ENCODE data around the gene TEX48.

TEX48 gene, protein sequence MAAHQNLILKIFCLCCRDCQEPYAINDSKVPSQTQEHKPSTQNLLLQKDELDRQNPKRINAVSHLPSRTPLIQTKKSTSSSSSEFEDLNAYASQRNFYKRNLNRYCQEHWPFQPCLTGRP

DNA sequence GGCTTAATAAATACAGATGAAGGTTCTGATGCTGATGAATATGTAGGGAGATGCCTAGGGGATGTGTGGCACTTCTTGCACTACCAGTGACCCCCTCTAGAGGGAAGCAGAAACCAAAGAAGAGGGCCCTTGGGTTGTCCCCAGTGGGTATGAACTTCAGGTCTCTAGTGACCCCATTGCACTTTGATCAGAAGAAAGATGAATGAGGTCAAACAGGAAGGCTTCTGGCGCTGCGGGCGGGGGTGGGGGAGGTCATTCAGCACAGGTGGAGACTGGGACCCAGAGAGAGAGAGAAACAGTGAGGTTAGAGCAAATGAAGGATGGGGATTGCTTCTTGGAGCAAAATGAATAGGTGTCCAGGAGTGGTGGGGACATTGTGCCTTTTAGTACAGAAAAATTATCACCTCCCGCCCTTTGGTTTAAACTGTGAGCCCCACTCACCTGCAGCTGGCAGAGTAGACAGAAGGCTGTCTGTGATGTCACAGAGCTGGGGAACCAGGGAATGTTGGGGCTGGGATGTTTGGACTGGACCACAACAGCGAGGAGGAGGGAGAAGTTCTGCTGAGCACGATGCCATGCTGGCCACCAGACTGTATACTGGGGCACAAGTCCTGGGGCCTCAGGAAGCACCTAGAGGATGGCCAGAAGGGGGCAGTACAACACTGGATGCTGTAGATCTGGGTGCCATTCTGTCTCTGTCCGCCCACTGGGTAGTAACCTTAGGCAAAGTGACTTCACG lies at the start of gene TEX48:
Gene TEX48, minus strand, starts transcription at position 599 of the 739 bp plus-strand sequence. CDS start 10,469 bp downstream, outside the sequence.
- peak; percentile 36 for DNase-seq

DNA sequence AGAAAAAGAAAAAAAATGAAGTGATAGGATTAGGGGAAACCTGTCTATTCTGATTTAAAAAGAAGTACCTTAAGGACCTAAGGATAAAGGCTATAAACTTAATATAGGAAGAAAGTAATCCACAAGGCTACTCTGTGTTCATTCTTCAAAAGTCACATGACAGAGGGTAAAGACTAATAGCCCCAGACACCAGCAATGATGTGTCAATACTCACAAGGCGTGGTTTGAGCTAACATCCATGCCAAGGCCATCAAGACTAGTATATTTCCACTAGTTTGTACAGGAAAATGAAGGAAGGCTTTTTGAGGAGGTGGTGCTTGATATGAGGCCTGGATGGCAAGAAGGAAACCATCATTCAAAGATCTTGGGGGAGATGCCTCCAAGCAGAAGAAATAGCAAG lies 49.7 kb upstream of the TEX48 start:
- DNase-seq, result no peak

DNA sequence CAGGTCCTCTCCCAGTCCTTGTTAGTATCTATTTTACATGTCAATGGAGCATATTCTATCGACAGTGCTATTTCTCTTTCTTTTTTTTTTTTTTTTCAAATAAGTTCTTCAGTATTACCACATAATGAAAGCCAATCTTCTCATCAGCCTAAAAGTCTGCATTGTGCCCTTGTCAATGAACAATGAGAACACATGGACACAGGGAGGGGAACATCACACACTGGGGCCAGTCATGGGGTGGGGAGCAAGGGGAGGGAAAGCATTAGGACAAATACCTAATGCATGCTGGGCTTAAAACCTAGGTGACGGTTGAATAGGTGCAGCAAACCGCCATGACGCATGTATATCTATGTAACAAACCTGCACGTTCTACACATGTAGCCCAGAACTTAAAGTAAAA lies 47.7 kb upstream of the TEX48 start:
- DNase-seq, result no peak

DNA sequence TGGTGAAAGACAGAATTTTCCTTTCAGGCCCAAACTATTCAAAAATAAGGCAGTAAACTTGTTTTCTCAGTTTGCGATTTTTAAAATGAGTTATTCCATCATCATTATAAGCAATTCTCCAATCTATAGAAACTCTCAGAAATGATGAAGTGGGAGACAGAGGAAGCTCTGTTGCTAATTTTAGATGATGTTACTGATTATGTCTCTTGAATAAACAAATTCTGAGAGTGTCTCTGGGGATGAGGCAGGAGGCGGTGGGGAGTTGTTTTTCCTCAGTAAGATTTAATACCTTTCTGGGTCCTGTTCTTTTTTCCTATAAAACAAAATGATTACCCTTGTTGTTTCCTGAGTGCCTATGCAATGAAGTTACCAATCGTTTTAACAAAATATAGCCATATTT lies 43.9 kb upstream of the TEX48 start:
- no peak for DNase-seq

DNA sequence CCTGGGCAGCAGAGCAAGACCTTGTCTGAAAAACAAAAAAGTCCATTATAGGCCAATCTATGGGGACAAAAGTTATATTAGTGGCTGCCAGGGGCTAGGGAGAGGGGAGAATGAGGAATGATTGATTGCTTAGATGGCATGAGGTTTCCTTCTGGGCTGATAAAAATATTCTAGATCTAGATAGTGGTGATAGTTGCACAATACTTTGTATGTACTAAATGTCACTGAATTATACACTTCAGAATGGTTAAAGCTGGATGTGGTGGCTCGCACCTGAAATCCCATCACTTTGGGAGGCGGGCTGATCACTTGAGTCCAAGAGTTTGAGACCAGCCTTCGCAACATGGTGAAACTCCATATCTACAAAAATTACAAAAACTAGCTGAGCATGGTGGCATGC lies 42.8 kb upstream of the TEX48 start:
- no peak for DNase-seq

DNA sequence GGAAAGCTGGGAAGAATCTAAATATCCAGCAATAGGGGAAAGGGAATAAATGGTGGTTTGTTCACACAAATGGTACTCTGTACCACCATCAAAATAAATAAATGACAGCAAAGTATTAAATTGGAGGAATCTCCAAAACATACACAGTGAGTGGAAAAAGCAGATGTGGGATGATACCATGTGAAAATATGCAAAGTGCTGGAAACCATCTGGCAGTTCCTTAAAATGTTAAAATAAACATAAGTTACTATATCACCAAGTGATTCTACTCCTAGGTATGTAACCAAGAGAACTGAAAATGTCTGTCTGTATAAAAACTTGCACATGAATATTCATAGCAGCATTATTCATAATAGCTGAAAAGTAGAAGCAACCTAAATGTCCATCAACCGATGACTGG lies 41.9 kb upstream of the TEX48 start:
- no peak for DNase-seq

DNA sequence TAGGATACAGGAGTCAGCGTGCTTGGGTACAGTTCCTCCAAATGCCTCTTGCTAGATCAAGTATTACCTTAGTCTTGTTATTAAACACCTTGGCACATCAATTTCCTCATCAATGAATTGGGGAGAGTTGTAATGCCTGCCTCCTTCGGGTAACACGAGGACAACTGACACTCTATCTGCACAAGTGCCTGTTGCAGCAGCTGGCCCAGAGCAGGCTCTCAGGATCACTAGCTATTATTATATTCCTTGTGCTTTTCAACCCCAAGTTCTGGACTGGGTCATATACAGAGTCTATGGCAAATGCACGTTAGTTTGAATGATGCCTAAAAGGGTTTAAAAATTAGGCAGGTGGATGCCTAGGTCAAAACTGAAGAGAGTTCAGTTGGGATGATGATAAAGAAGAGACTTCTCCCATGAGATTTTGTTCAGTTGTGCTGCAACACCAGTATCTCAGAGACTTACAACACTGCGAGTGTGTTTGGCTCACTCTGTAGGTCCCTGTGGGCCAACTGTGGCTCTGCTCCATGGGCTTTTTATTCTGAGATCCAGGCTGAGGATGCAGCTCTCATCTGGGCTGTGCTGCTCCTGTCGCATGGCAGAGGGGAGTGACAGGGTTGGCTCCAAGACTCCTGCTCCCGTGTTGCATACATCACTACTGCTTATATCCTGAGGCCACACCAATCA lies 41.1 kb upstream of the TEX48 start:
- DNase-seq, result no peak

DNA sequence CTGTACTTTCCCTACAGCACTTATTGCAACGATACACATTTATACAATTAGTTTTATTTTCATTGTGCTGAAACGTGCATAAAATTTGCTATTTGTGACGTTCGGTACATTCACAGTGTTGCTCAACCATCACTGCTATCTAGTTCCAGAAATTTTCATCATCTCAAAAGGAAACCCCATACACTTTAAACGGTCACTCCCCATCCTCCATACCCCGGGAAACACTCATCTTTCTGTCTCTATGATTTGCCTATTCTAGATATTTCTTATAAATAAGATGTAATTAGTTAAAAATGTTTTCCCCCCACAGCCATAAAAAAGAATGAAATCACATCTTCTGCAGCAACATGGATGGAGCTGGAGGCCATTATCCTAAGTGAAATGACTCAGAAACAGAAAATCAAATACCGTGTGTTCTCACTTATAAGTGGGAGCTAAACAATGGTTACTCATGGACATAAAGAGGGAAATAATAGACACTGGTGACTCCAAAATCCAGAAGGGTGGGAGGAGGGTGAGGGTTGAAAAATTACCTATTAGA lies 40.2 kb upstream of the TEX48 start:
- no peak for DNase-seq

DNA sequence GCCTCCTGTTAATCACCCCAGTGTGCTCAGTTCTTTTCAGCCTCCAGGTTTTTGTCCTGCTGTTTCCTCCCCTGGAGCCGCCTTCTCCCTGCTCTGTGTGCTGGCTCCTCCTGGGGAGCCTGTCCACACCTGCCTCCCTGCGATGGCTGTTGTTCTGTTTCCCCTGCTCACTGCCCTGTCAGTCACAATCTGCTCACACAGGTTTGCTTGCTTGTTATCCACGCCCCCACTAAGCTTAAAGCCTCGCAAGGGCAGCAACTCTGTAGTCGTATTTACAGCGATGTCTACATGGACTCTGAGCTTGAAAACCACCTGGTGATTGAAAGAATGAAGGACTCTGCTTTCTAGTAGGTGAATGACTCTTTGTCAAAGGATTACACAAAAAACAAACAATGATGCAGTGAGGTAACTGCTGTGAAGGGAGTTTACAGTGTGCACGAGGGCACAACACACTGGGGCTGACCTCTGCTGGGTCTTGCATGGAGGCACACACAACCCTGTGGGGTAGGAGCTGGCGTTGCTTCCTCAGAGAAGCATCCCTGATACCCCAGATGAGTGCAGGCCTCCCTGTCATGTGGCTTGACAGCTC lies 39.6 kb upstream of the TEX48 start:
- peak; percentile 60 for DNase-seq

DNA sequence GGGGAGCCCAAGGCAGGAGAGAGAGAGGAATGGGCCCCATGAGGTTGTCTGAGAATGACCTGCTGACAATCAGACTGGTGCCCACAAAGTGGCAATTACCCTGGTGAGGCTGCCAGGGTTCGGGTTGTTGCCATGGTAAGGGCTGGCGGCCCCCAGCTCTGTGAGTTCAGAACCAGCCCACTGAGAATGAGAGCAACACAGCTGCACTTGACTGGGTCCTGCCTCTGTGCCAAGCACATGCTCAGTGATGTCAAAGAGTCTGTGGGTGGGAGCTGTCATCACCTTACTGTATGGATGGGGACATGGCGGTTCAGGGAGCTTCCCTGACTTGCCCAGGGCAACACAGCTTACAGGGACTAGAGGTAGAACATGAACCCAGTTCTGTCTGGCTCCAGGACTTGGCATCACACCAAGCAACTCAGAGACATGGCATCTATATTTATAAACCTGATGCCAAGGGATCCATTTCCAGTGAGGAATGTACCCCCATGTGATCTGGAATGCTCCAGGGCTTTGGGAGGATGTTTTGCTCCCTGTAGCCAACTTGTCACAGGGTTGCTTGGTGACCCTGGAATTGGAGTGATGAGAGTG lies 38.2 kb upstream of the TEX48 start:
- no peak for DNase-seq

DNA sequence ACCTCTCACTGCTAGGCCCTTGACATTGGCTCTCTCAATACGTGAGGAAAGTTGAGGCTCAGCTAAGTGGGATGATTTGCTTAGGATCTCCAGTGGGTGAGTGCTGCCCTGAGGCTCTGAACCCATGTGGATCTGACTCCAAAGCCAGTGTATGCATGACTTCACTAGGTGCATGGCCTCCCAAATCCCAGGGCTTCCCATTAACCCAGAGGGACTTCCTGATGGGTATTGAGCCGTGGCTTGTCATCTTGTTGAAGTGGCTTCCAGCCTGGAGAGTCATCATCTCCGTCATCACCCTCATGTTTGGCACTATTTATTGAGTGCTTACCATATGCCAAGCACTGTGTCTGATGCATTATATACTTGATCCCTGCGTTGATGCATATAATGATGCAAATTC lies 37.3 kb upstream of the TEX48 start:
- DNase-seq, result no peak

DNA sequence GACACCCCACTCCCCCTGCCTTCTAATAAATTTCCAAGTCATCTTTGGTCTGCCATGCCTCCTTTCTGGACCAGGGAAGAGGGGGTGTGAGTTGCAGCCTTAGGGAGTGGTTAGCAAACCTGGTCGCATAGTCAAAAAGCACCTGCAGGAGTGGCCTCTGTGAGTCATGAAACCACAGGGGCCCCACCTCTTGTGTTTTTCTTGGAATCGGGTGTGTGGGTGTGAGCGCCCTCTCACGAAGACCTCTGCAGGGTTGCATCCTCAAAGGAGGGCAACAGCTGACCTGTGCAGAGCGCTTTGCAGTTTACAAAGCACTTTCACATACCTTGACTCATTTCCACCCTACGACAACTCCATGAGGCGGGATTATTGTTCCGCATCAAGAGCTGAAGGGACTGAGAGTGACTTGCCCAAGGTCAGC lies 36.8 kb upstream of the TEX48 start:
- DNase-seq, result no peak

DNA sequence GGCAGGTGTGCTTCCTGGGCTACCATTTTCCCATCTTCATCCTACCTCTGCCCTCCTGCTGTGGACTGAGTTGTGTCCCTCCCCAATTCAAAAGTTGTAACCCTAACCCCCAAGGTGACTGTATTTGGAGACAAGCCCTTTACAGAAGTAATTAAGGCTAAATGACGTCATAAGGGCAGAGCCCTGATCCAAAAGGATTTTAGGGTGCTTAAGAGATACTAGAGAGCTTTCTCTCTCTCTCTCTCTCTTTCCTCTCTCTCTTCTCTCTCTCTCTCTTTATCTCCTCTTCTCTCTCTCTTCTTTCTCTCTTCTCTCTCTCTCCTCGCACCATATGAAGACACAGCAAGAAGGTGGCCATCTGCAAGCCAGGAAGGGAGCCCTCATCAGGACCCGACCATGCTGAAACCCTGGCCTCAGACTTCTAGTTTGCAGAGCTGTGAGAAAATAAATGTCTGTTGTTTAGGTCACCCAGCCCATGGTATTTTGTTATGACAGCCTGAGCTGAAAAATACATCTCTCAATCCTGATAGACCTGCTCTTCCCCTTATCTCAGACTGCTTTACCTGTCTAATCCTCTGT lies 36.0 kb upstream of the TEX48 start:
- no peak for DNase-seq

DNA sequence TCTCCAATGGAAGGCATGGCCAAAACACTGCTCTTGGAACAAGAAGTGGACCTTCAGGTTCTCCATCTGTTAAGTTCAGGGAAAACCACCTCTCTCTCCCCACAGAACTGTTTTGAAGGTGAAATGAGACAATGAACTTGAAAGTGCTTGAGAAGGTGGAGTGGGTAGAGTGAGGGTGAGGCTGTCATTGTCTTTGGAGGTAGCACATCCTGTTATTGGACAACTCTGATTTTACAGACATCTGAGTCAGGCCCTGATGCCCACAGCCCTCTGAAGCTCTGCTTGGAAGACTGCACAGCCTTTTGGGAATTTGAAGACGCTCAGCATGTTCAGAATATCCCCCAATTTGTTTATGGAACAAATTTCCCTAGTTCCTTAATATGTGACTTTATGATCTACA lies 27.6 kb upstream of the TEX48 start:
- no peak for DNase-seq

DNA sequence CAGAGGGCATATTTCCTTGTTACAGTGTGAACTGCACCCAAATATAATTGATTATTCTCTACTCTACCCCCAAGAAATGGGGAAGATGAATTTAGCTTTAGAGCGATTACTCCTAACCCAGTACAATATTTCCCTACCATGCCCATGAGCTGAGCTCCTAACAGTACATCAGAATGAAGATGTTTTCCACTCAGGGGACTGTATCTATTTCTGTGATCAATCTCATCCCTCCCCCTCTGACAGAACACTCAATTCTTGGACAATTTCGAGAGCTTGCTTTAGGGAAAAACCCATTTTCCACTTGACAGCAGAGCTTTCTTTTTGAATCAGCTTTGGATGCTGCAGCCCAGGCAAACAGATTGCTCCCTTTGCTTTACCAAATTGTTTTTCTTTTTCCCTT lies 24.7 kb upstream of the TEX48 start:
- no peak for DNase-seq

DNA sequence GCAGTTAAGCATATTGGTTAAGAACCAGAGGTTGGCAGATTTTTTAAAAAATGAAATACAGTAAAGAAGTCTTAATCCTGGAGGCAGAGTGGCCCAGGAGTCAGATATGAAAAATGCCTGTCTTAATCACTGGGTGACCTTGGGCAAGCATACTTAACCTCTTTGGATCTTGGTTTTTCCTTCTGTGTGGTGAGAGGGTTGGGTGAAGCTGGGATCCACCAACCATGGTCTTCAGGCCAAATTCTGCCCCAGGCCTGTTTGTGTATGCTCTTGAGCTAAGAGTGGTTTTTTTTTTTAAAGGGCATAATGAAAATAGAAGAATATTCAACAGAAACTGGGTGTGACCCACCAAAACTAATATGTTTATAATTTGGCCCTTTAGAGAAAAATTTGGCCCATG lies 20.0 kb upstream of the TEX48 start:
- no peak for DNase-seq

DNA sequence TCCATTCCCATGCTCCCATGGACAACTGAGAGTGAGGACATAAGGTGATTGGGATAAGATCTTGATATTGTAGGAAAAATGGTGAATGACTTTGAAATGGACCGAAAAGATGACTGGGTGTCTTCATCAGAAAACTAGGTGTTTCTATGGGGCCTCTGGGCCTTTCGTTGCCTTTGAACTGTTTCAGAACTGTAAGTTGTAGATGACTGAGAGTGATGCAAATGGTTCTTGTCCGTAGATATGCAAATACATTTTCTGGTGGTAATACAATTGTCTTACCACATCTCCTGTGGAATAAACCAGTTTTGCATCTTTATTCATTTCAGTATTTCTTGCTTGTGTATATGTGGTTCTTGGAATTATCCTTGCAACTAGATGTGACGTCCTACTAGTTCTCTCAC lies 16.0 kb upstream of the TEX48 start:
- no peak for DNase-seq

DNA sequence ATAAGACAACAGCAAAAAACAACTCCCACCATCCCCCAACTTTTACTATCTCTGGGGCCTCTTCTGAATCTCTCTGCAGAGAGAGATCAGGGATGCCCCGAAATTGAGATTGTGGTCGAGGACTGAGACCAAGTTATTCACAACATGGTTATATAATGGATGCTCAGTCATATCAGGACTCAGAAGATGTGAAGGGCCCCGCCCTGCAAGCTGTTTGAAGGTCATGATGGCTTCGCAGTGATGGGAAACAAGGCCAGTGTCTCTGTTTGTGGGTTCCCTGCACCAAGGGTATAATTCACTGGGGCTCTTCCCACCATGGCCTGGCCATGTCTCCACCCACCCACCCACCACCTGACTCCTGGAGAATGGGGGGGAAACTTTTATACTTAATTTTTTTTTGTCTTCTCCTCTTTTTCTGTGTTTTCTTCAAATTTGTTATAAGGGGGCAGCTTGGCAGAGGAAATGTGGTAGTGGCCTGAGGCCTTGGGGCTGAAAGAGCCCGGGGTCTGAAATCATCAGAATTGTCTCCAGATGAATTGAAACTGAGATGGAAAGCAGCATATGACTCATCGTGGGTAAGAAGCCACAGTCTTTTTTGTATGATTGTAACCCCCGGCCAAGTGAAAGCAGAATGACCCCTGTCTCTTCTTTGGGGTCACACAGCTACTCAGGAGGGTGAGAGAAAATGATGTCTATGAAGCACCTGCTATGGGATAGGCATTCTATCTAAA lies 15.0 kb upstream of the TEX48 start:
- no peak for DNase-seq

DNA sequence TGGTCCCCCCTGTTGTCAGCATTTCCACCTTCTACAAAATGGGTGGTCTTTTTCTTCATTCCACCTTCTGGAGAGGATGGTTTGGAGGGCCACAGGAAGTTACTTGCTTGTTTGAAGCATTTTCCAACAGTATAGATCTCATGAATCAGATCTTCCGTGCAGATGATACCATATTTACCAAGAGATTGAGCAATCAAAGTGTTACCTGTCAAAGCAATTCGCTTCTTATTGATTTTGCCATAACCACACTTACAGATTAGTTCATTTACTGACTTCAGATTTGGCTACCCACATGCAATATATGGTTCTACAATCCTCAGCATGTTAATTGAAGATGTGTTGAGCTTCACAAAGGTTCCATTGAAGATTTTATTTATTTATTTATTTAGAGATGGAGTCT lies 14.0 kb upstream of the TEX48 start:
- no peak for DNase-seq

DNA sequence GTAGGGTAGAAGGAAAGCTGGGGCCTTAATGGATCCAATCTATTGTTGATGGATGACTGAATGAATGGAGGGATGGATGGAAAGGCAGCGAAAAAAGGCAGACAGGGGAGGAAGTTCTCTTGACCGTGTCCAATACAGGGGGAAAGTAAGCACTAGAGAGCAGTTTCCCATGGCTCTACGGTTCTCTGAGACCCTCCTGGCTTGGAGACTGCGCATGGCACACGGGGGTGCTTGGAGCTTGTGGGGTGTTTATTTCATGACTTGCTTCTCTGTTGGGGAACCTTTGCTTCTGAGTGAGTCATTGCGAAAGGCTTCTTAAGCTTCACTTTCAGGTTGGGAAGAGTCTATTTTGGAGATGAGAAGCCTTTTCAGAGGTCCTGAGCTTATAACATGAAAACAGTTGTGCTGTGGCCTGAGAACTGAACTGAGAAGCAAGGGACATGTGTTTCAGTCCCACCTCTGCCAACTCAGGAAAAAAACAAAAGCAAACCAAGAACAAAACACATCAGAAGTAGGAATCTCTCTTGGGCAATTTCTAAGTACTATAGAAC lies 12.8 kb upstream of the TEX48 start:
- DNase-seq, result no peak

DNA sequence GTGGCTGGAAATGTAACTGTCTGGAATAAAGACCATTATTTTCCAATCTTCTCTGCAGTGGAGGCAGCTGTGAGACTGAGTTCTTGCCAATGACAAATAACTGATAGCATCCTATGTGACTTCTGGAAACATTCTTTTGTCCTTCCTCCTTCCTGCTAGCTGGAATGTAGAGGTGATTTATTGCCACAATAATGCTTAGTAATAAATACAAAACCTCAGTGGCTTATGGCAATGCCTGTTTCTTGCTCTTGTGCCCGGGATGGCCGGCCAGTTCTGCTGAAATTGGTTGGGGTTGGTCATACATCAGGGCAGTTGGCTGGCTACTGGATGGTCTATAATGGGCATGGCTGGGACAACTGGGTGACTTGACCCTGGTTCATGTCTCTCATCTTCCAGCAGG lies 12.2 kb upstream of the TEX48 start:
- no peak for DNase-seq

DNA sequence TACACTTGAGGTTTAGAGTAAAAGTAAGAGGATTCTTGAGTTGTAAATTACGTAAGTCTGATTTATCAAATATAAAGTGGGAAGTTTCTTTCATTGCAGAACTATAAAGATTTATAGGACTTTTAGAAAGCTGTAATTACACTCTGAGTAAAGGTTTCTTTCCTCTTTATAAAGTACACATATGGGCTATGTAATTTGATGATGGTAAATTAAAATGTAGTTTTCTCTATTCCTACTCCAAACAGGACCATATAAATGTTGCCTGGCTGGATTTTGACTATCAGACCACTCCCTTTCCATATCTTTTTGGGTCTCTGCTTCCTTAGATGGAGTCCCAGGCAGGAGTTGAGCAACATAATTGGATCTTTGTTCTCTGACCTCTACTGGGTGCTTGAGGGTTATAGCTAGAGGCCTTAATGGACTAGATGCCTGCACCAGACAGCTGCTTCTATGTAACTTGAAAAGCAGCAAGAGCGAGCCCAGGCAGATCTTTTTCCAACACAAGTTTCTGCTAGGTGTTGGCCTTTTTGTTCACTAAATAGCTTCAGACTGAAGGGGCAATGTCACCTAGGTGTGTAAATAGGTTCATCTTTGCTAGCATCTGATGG lies 11.4 kb upstream of the TEX48 start:
- DNase-seq, result no peak
